ENCODE data around the gene EML1.

EML1 gene

GRCh38 chr14:99821519-99822508 is 28.6 kb downstream of the EML1 start:
- H3K27me3 Mint-ChIP-seq = peaks cover 72 to 87% of the 10 kb centered on the region in 2 donors
- H3K9me3 Mint-ChIP-seq = no peaks in the 10 kb centered on the region
- ATAC-seq (replicated peaks) (peak; percentile 53), DNase-seq (peak in 1 of 3 experiments; percentile 8)
- H3K4me1 Mint-ChIP-seq (ENCODE audit: low read depth in 2 of 2) = peaks cover 14 to 16% of the 10 kb centered on the region in 2 donors
- H3K36me3 Mint-ChIP-seq (ENCODE audit: insufficient read depth) = no peaks in the 10 kb centered on the region
- peak overlapping the region in 1 of 2 donors; percentile 24 for H3K4me3 Mint-ChIP-seq
- H3K27ac Mint-ChIP-seq = no peak overlapping the region

- Mint-ChIP-seq H3K27ac (no peak overlapping the region), H3K4me1 (ENCODE audit: low read depth in 2 of 2) (peaks cover 14 to 16% of the 10 kb centered on the region in 2 donors), H3K4me3 (no peak overlapping the region), H3K9me3 (no peaks in the 10 kb centered on the region), H3K36me3 (ENCODE audit: insufficient read depth) (no peaks in the 10 kb centered on the region), H3K27me3 (peaks cover 72 to 86% of the 10 kb centered on the region in 2 donors)
- DNase-seq (no peak), ATAC-seq (replicated peaks) (no peak)
Measured at GRCh38 chr14:99822800-99823455, 29.7 kb downstream of the EML1 start.

GRCh38 chr14:99824776-99825175 is 31.6 kb downstream of the EML1 start:
- Mint-ChIP-seq H3K4me3 (no peak overlapping the region), H3K9me3 (no peaks in the 10 kb centered on the region), H3K27me3 (peaks cover 77 to 91% of the 10 kb centered on the region in 2 donors), H3K4me1 (ENCODE audit: low read depth in 2 of 2) (peaks cover 11 to 16% of the 10 kb centered on the region in 2 donors), H3K27ac (no peak overlapping the region), H3K36me3 (ENCODE audit: insufficient read depth) (no peaks in the 10 kb centered on the region)
- ATAC-seq (replicated peaks) (no peak), DNase-seq (no peak)

- Mint-ChIP-seq H3K36me3 (ENCODE audit: insufficient read depth) (no peaks in the 10 kb centered on the region), H3K4me1 (ENCODE audit: low read depth in 2 of 2) (peaks cover 0 to 1% of the 10 kb centered on the region in 2 donors), H3K9me3 (no peaks in the 10 kb centered on the region), H3K4me3 (no peak overlapping the region), H3K27ac (no peak overlapping the region), H3K27me3 (peaks cover 85 to 96% of the 10 kb centered on the region in 2 donors)
- no peak for ATAC-seq (replicated peaks)
- DNase-seq = no peak
Measured at GRCh38 chr14:99829450-99829849, 36.2 kb downstream of the EML1 start.

GRCh38 chr14:99831303-99831702 is 38.1 kb downstream of the EML1 start:
- DNase-seq = no peak
- H3K4me3 Mint-ChIP-seq = no peak overlapping the region
- peaks cover 0 to 1% of the 10 kb centered on the region in 2 donors for H3K4me1 Mint-ChIP-seq (ENCODE audit: low read depth in 2 of 2)
- ATAC-seq (replicated peaks) = no peak
- no peaks in the 10 kb centered on the region for H3K9me3 Mint-ChIP-seq
- peaks cover 3% of the 10 kb centered on the region for H3K36me3 Mint-ChIP-seq (ENCODE audit: insufficient read depth)
- peaks cover 92 to 97% of the 10 kb centered on the region in 2 donors for H3K27me3 Mint-ChIP-seq
- no peak overlapping the region for H3K27ac Mint-ChIP-seq

- H3K27me3 Mint-ChIP-seq = peaks cover 92 to 97% of the 10 kb centered on the region in 2 donors
- DNase-seq (no peak), ATAC-seq (replicated peaks) (no peak)
- H3K4me1 Mint-ChIP-seq (ENCODE audit: low read depth in 2 of 2) = peaks cover 0 to 1% of the 10 kb centered on the region in 2 donors
- no peak overlapping the region for H3K4me3 Mint-ChIP-seq
- peaks cover 3% of the 10 kb centered on the region for H3K36me3 Mint-ChIP-seq (ENCODE audit: insufficient read depth)
- H3K27ac Mint-ChIP-seq = no peak overlapping the region
- H3K9me3 Mint-ChIP-seq = no peaks in the 10 kb centered on the region
Measured at GRCh38 chr14:99831903-99832685, 38.9 kb downstream of the EML1 start.

GRCh38 chr14:99837822-99838221 is 44.6 kb downstream of the EML1 start:
- Mint-ChIP-seq H3K36me3 (ENCODE audit: insufficient read depth) (peaks cover 3% of the 10 kb centered on the region), H3K27ac (no peak overlapping the region), H3K4me1 (ENCODE audit: low read depth in 2 of 2) (no peaks in the 10 kb centered on the region), H3K9me3 (no peaks in the 10 kb centered on the region), H3K4me3 (no peak overlapping the region), H3K27me3 (peaks cover 83 to 96% of the 10 kb centered on the region in 2 donors)
- DNase-seq (no peak), ATAC-seq (replicated peaks) (no peak)

GRCh38 chr14:99838639-99839134 is 45.5 kb downstream of the EML1 start:
- H3K9me3 Mint-ChIP-seq = no peaks in the 10 kb centered on the region
- ATAC-seq (replicated peaks) (no peak), DNase-seq (no peak)
- H3K4me3 Mint-ChIP-seq = no peak overlapping the region
- peaks cover 79 to 90% of the 10 kb centered on the region in 2 donors for H3K27me3 Mint-ChIP-seq
- peaks cover 3% of the 10 kb centered on the region for H3K36me3 Mint-ChIP-seq (ENCODE audit: insufficient read depth)
- no peak overlapping the region for H3K27ac Mint-ChIP-seq
- no peaks in the 10 kb centered on the region for H3K4me1 Mint-ChIP-seq (ENCODE audit: low read depth in 2 of 2)

GRCh38 chr14:99839696-99840095 is 46.5 kb downstream of the EML1 start:
- H3K27ac Mint-ChIP-seq = no peak overlapping the region
- H3K36me3 Mint-ChIP-seq (ENCODE audit: insufficient read depth) = peaks cover 3% of the 10 kb centered on the region
- H3K27me3 Mint-ChIP-seq = peaks cover 80 to 90% of the 10 kb centered on the region in 2 donors

GRCh38 chr14:99840265-99840664 is 47.1 kb downstream of the EML1 start:
- DNase-seq (no peak), ATAC-seq (replicated peaks) (no peak)
- Mint-ChIP-seq H3K27me3 (peaks cover 82 to 90% of the 10 kb centered on the region in 2 donors), H3K36me3 (ENCODE audit: insufficient read depth) (peaks cover 1% of the 10 kb centered on the region), H3K27ac (no peak overlapping the region), H3K4me3 (no peak overlapping the region), H3K9me3 (peaks cover 0 to 1% of the 10 kb centered on the region in 2 donors), H3K4me1 (ENCODE audit: low read depth in 2 of 2) (no peaks in the 10 kb centered on the region)

More at GRCh38 chr14:99839696-99840095, 46.5 kb downstream of the EML1 start:
- Mint-ChIP-seq H3K9me3 (no peaks in the 10 kb centered on the region), H3K4me1 (ENCODE audit: low read depth in 2 of 2) (no peaks in the 10 kb centered on the region), H3K4me3 (no peak overlapping the region)
- ATAC-seq (replicated peaks) (no peak), DNase-seq (no peak)

GRCh38 chr14:99840774-99841305 is 47.6 kb downstream of the EML1 start:
- Mint-ChIP-seq H3K27ac (no peak overlapping the region), H3K4me1 (ENCODE audit: low read depth in 2 of 2) (no peaks in the 10 kb centered on the region), H3K36me3 (ENCODE audit: insufficient read depth) (no peaks in the 10 kb centered on the region), H3K27me3 (peaks cover 79 to 89% of the 10 kb centered on the region in 2 donors), H3K4me3 (no peak overlapping the region), H3K9me3 (peaks cover 0 to 2% of the 10 kb centered on the region in 2 donors)
- no peak for DNase-seq
- ATAC-seq (replicated peaks) = no peak

- Mint-ChIP-seq H3K4me3 (no peak overlapping the region), H3K27ac (no peak overlapping the region), H3K9me3 (peaks cover 0 to 2% of the 10 kb centered on the region in 2 donors), H3K36me3 (ENCODE audit: insufficient read depth) (no peaks in the 10 kb centered on the region), H3K4me1 (ENCODE audit: low read depth in 2 of 2) (no peaks in the 10 kb centered on the region), H3K27me3 (peaks cover 72 to 82% of the 10 kb centered on the region in 2 donors)
- DNase-seq = no peak
- no peak for ATAC-seq (replicated peaks)
Measured at GRCh38 chr14:99841436-99842071, 48.3 kb downstream of the EML1 start.
